ENCODE results near the gene OR1D5.

- TF ChIP-seq CTCF (IDR thresholded peaks at IDR 0.05): no peak
- no peak for TF ChIP-seq POLR2A (IDR thresholded peaks at IDR 0.05)
Observed at GRCh38 chr17:3040882-3041281, 22.5 kb downstream of the OR1D5 start.
